ENCODE data around the gene CD151.

CD151 gene

GRCh38 chr11:815675-816432 is 16.9 kb upstream of the CD151 start:
- no peak for FAIRE-seq

DNA sequence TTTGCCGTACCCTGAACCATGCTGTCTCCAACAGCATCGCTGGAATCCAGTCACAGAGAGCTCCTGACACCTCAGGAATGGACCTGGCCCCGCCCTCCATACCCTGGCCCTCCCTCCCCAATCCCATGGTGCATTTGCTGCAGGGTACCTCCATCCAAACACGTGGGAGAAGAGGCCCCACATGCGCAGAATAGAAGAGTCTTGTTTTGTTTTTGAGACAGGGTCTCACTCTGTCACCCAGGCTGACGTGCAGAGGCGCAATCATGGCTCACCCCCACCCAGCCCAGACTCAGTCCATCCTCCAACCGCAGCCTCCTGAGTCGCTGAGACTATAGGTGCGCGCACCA is 16.3 kb upstream of the CD151 start:
- FAIRE-seq: no peak

DNA sequence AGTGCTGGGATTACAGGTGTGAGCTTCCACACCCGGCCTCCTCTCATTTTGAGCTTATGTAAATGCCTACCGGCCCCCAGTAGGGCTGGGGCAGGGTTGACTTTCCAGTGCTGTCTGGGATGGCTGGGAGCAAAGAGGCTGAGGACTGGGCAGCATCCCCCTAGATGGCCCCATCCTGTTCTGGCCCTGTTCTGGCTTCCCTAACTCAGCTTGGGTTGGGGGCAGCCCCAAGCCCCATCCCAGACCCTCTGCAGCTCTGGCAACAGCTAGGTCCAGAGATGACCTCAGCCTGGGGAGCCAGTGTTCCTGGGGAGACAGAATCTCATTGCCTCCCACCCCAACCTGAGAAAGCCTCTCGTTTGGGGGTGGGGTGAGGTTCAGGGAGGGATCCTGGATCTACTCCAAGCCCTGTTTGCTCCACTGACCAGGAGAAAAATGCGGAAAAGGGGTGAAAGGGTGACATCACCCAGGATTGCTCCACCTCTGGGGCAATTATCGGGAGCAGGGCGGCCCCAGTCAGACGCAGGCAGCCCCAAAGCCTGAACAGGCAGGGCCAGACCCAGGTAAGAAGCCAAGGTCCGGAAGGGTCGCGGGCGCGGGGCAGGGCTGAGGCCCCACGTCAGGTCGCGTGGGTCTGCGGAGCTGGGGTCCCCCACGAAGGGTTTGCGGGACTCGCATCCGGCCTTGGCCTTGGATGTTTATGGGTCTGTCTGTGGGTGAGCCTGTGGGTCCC is 14.2 kb upstream of the CD151 start, which contains the start of gene PNPLA2:
TSS of gene PNPLA2 (plus strand) at position 519 of the 733 bp plus-strand sequence. CDS start 805 bp downstream, outside the sequence.
- FAIRE-seq: no peak

DNA sequence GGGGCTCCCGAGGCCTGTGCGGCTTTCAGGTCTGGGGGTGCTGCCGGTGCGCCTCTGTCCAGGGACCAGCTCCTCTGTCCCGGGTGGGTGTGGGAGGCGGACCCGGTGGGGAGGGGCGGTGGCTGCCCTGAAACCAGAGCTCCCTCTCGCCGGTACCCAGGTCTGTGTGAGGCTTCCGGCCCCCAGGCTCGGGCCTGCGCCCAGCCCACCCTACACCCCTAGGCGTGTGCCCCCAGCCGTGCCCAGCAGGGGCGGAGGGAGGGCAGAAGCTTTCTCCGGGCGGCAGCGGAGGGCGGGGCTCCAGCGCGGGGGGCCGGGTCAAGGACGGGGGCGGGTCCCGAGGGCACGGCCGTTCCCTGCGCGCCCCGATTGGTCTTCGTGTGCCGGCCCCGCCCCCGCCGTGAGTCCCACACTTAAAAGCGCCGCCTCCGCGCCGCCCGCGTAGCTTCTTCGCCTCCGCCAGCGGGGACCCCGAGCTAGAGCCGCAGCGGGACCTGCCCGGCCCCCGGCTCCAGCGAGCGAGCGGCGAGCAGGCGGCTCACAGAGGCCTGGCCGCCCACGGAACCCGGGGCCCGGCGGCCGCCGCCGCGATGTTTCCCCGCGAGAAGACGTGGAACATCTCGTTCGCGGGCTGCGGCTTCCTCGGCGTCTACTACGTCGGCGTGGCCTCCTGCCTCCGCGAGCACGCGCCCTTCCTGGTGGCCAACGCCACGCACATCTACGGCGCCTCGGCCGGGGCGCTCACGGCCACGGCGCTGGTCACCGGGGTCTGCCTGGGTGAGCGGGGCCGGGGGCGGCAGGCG is 13.4 kb upstream of the CD151 start:
- no peak for FAIRE-seq

- FAIRE-seq: no peak
Observed at GRCh38 chr11:819943-820649, 12.7 kb upstream of the CD151 start.

- no peak for FAIRE-seq
Observed at GRCh38 chr11:820655-821511, 11.9 kb upstream of the CD151 start.

DNA sequence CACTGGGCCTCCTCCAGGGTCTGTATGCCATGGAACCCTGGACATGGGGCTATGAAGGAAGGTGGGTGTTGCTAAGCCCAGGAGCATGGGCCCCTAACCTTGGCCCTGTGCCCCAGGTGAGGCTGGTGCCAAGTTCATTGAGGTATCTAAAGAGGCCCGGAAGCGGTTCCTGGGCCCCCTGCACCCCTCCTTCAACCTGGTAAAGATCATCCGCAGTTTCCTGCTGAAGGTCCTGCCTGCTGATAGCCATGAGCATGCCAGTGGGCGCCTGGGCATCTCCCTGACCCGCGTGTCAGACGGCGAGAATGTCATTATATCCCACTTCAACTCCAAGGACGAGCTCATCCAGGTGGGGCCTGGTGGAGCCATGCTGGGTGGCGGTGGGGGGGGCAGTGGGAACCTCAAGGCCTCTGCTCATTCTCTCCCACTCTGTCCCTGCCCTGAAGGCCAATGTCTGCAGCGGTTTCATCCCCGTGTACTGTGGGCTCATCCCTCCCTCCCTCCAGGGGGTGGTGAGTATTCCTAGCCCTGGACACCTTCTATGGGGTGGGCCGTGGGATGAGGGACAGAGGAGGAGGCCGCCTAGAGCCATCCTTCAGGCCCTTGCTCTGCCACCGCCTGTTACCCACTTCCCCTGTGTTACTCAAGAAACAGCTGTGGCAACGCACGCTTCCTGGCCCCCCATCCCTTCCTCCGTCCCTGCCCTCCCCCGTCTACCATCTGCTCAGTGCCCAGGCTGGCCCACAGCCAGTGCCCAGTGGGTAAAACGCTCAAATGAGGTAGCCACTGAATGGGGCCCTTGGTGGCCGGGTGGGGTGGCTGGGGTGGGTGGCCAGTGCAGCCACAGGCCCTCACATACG is 11.0 kb upstream of the CD151 start:
- no peak for FAIRE-seq

- FAIRE-seq: no peak
Observed at GRCh38 chr11:823441-824291, 9.1 kb upstream of the CD151 start.

- no peak for FAIRE-seq
Observed at GRCh38 chr11:824292-824880, 8.4 kb upstream of the CD151 start.

- no peak for FAIRE-seq
Observed at GRCh38 chr11:824942-825341, 7.8 kb upstream of the CD151 start.

DNA sequence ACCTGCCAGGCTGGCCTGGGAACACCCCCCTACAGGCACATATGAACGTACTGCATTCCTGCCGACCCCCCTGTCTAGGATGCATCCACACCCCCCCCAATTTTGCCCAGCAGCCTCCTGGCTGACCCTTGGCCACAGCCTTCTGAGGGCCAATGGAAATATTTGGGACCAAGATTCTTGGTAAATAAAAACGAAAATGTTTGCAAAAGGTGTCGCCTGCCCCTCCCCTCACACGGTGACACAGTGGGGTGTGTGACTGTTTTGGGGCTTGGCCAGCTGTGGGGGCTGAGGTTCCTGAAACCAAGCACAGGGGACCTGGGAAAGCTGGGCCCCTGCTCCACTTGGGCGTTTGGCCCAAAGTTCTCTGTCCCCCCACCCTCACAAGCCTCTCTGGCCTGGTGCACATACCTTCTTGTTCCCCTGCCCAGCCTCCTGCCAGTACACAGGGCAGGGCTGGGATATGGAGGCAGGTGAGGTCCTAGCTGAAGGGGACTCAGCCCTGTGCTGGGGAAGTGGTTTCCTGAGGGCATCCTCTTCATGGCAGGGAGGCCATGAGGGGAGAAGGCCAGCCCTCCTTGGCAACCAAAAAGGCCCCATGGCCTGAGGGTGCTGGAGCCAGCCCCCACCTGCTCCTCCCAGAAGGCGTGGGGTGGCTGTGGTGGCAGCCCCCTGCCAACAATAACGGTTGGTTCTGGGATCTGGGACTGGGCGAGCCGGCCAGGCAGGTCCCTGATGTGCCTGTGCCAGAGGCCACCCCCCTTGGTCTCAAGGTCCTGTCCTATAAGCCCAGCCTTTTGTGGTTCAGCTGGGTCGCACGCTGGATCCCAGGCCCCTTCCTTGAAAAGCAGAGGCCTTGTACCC is 7.2 kb upstream of the CD151 start:
- no peak for FAIRE-seq

GRCh38 chr11:826227-826621 is 6.5 kb upstream of the CD151 start:
- no peak for FAIRE-seq

- FAIRE-seq: no peak
Observed at GRCh38 chr11:826836-827145, 6.0 kb upstream of the CD151 start.

- FAIRE-seq: no peak
Observed at GRCh38 chr11:827146-827896, 5.4 kb upstream of the CD151 start.

GRCh38 chr11:827897-828192 is 4.9 kb upstream of the CD151 start, which contains the start of gene CRACR2B:
TSS of gene CRACR2B (plus strand) at chr11:827919. CDS start at chr11:828608, 689 bp downstream.
- no peak for FAIRE-seq

DNA sequence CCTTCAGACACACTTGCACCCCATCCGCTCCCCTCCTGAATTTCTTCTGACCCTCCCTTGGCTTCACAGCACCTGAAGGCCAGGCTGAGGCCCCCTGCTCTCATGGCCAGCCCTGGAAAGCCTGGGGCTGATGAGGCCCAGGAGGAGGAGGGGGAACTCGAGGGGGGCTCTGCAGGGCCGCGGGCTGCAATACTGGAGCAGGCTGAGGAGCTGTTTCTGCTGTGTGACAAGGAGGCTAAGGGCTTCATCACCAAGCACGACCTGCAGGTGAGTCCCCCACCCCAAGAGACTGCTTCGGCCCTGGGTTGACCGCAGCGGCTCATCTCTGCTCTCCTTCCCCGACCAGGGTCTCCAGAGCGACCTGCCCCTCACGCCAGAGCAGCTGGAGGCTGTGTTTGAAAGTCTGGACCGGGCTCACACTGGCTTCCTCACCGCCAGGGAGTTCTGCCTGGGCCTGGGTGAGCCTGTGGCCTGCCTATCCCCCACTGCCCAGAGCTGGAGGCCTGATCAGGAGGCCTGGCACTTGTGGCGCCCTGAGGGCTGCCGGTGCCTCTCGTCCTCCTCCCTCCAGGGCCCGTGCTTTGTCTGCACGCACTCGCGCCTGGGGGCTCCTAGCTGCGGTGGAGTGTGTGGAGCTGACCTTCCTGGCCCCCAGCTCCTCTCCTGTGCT is 4.1 kb upstream of the CD151 start:
- no peak for FAIRE-seq

- FAIRE-seq: no peak
Observed at GRCh38 chr11:829176-829846, 3.4 kb upstream of the CD151 start.
